Neural progenitor cell (in vitro differentiated cells): ENCODE data around the gene ATXN3. TPM values are rescaled to one million over a fixed set of nuclear protein-coding genes. Genes with fewer than 3 reads are reported as not detected.
A peak's percentile ranks its signal among the peaks of the same experiment; 100 is the strongest.

Experiments
- DNase-seq: peaks from one replicate; pipeline ENCODE4 v3.0.0-alpha.2; 2016; ENCODE audit warnings: low spot score
- H2AFZ ChIP-seq: fragments of 200-600 bp; sonication (generic); replicated peaks from 2 replicates; pipeline ENCODE4 v1.6.1; 2016; ENCODE audit warnings: antibody characterized with exemption
- H3F3A ChIP-seq: fragments of 200-600 bp; sonication (generic); 2 replicates; pipeline ENCODE4 v1.6.1; 2016; ENCODE audit warnings: antibody characterized with exemption, low read depth
- H3K27ac ChIP-seq: fragments of 200-600 bp; sonication (generic); 2 replicates; pipeline ENCODE4 v1.5.1; 2016; ENCODE audit warnings: mild to moderate bottlenecking
- H3K27me3 ChIP-seq: fragments of 200-600 bp; sonication (generic); 2 replicates; pipeline ENCODE4 v1.6.1; 2016; ENCODE audit warnings: mild to moderate bottlenecking, moderate library complexity
- H3K36me3 ChIP-seq: fragments of 200-600 bp; sonication (generic); 2 replicates; pipeline ENCODE4 v1.5.1; 2016
- H3K4me1 ChIP-seq: fragments of 200-600 bp; sonication (generic); 2 replicates; pipeline ENCODE4 v1.6.1; 2016; ENCODE audit warnings: mixed run types
- H3K4me2 ChIP-seq: fragments of 200-600 bp; sonication (generic); 2 replicates; pipeline ENCODE4 v1.6.1; 2016
- H3K4me3 ChIP-seq: fragments of 200-600 bp; sonication (generic); 2 replicates; pipeline ENCODE4 v1.5.1; 2016
- H3K79me2 ChIP-seq: fragments of 200-600 bp; sonication (generic); 2 replicates; pipeline ENCODE4 v1.6.1; 2016; ENCODE audit warnings: low read depth
- H3K9ac ChIP-seq: fragments of 200-600 bp; sonication (generic); 2 replicates; pipeline ENCODE4 v1.6.1; 2016
- H3K9me3 ChIP-seq: fragments of 200-600 bp; sonication (generic); 2 replicates; pipeline ENCODE4 v1.5.1; 2016; ENCODE audit warnings: low read depth
- H4K20me1 ChIP-seq: fragments of 200-600 bp; sonication (generic); 2 replicates; pipeline ENCODE4 v1.6.1; 2016; ENCODE audit warnings: low read depth
- H3K27ac Mint-ChIP-seq: 3 replicates; pipeline ENCODE4 v1.8.0; 2021; ENCODE audit warnings: mixed read lengths
- H3K27me3 Mint-ChIP-seq: 2 replicates; pipeline ENCODE4 v1.8.0; 2022; ENCODE audit warnings: low read depth, mild to moderate bottlenecking, inconsistent platforms, moderate library complexity, mixed read lengths; ENCODE audit not compliant: insufficient read depth
- H3K36me3 Mint-ChIP-seq: 3 replicates; pipeline ENCODE4 v1.8.0; 2021; ENCODE audit warnings: mixed read lengths
- H3K4me1 Mint-ChIP-seq: 3 replicates; pipeline ENCODE4 v1.8.0; 2021; ENCODE audit warnings: mixed read lengths
- H3K4me3 Mint-ChIP-seq: 3 replicates; pipeline ENCODE4 v1.8.0; 2021; ENCODE audit warnings: mild to moderate bottlenecking, moderate library complexity, mixed read lengths
- H3K9me3 Mint-ChIP-seq: 3 replicates; pipeline ENCODE4 v1.8.0; 2020; ENCODE audit warnings: mixed read lengths
- CTCF ChIP-seq: fragments of 200-600 bp; sonication (generic); IDR thresholded peaks from 2 replicates; pipeline ENCODE4 v1.5.1; 2017; ENCODE audit warnings: antibody characterized with exemption, mild to moderate bottlenecking
- EZH2 ChIP-seq: fragments of 200-600 bp; sonication (generic); IDR thresholded peaks from 2 replicates; pipeline ENCODE4 v1.6.1; 2017; ENCODE audit warnings: antibody characterized with exemption, mild to moderate bottlenecking, moderate library complexity
- EZH2phosphoT487 ChIP-seq: fragments of 200-600 bp; sonication (generic); IDR thresholded peaks from 2 replicates; pipeline ENCODE4 v1.6.1; 2017; ENCODE audit warnings: antibody characterized with exemption
- total RNA-seq: library from RNA; depleted of rRNA; stranded (reverse); fragments of >200 nt; gene quantifications from 2 replicates; pipeline ENCODE4 v1.2.3, GENCODE V29; 2015; ENCODE audit warnings: low replicate concordance

The ATXN3 gene
- total RNA-seq: 39.7 and 76.6 TPM in 2 replicates

DNA sequence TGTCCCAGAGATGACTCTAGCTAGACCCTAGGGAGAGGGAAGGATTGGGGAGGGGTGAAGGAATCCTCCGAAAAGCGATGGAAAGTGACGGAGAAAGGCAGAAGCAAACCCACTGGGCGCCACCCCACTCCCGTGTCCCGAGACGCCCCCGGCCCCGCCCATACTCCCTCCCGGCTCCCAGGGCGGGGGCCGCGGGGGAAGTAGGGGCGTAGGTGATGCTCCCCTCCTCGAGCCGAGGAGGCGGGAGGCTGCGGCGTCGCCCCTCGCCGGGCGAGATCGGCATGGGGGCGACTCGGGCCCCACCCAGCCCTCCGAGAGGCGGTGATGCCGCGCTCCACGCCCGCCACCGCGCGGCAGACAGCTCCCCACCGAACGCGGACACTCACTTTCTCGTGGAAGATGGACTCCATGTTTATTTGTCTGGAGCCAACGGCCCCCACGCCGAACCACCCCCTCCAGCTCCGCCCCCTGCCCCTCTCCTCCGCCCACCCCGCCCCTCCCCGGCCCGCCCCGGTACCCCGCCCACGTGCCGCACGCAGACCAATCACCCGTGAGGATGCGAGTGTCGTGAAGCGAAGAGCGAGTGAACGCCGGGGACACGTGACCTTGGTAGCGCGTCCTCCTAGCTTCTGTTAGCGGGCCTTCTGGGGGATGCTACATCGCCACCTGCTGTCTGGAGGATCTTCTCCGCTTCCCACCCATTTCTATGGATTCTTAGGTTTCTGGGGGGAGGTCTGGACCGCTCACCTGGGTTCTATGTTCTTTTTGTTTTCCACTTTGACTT is at the start of gene ATXN3:
Gene ATXN3 (minus strand): TSS at position 440 of the 784 bp plus-strand sequence. CDS start 30 bp downstream, at position 410.
- peaks cover 17% of the 10 kb centered on the region for H3K4me1 Mint-ChIP-seq
- no peaks in the 10 kb centered on the region for H3K36me3 Mint-ChIP-seq
- H3K9ac ChIP-seq: peak within 1 kb of the TSS; percentile 82
- H3K27ac Mint-ChIP-seq: peak within 1 kb of the TSS; percentile 72
- no peak within 1 kb of the TSS for H3K27ac ChIP-seq
- no peaks in the 10 kb centered on the region for H3K9me3 ChIP-seq
- H3K4me3 ChIP-seq: peak within 1 kb of the TSS; percentile 93
- H4K20me1 ChIP-seq: peaks cover 43% of the 10 kb centered on the region
- H3K9me3 Mint-ChIP-seq: no peaks in the 10 kb centered on the region
- peak; percentile 98 for DNase-seq
- H3K4me1 ChIP-seq: peaks cover 14% of the 10 kb centered on the region
- H3K27me3 ChIP-seq: no peaks in the 10 kb centered on the region
- H3K4me3 Mint-ChIP-seq: peak within 1 kb of the TSS; percentile 97
- H2AFZ ChIP-seq: peak within 1 kb of the TSS; percentile 92
- H3K27me3 Mint-ChIP-seq: peaks cover 2% of the 10 kb centered on the region
- peak; percentile 75 for TF ChIP-seq CTCF
- no peak for TF ChIP-seq EZH2
- peak within 1 kb of the TSS; percentile 81 for H3K4me2 ChIP-seq
- peaks cover 50% of the 10 kb centered on the region for H3K79me2 ChIP-seq
- H3F3A ChIP-seq: peaks cover 21% of the 10 kb centered on the region
- no peaks in the 10 kb centered on the region for H3K36me3 ChIP-seq

GRCh38 chr14:92154283-92154942 is 48.0 kb upstream of the ATXN3 start:
- no peak overlapping the region for H3K27ac Mint-ChIP-seq
- DNase-seq: no peak
- H3K27me3 Mint-ChIP-seq: no peaks in the 10 kb centered on the region
- no peak overlapping the region for H2AFZ ChIP-seq
- no peaks in the 10 kb centered on the region for H3K4me1 ChIP-seq
- no peaks in the 10 kb centered on the region for H3K9me3 Mint-ChIP-seq
- H3K4me2 ChIP-seq: no peak overlapping the region
- no peaks in the 10 kb centered on the region for H3K27me3 ChIP-seq
- H4K20me1 ChIP-seq: no peaks in the 10 kb centered on the region
- H3K36me3 ChIP-seq: peaks cover 22% of the 10 kb centered on the region
- no peak overlapping the region for H3K27ac ChIP-seq
- no peak overlapping the region for H3K9ac ChIP-seq
- no peaks in the 10 kb centered on the region for H3K9me3 ChIP-seq
- no peak for TF ChIP-seq EZH2phosphoT487
- TF ChIP-seq CTCF: no peak
- no peak for TF ChIP-seq EZH2
- H3F3A ChIP-seq: no peaks in the 10 kb centered on the region
- H3K4me1 Mint-ChIP-seq: no peaks in the 10 kb centered on the region
- no peaks in the 10 kb centered on the region for H3K79me2 ChIP-seq
- peaks cover 34% of the 10 kb centered on the region for H3K36me3 Mint-ChIP-seq
- H3K4me3 Mint-ChIP-seq: no peak overlapping the region
- no peak overlapping the region for H3K4me3 ChIP-seq

DNA sequence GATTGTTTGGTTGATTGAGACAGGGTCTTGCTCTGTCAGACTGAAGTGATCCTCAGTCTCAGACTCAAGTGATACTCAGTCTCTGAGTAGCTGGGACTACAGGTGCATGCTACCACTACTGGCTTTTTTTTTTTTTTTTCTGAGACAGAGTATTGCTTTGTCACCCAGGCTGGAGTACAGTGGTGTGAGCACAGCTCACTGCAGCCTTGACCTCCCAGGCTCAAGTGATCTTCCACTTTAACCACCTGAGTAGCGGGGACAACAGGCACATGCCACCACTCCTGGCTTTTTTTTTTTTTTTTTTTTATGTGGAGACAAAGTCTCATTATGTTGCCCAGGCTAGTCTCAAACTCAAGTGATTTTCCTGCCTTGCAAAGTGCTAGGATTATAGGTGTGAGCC is 47.2 kb upstream of the ATXN3 start:
- Mint-ChIP-seq H3K9me3 (no peaks in the 10 kb centered on the region), H3K4me3 (no peak overlapping the region), H3K27ac (no peak overlapping the region), H3K27me3 (no peaks in the 10 kb centered on the region), H3K4me1 (no peaks in the 10 kb centered on the region), H3K36me3 (peaks cover 36% of the 10 kb centered on the region)
- Histone ChIP-seq H3K27ac (no peak overlapping the region), H3F3A (no peaks in the 10 kb centered on the region), H3K79me2 (no peaks in the 10 kb centered on the region), H3K4me1 (no peaks in the 10 kb centered on the region), H3K36me3 (peaks cover 27% of the 10 kb centered on the region), H3K27me3 (no peaks in the 10 kb centered on the region), H3K9me3 (no peaks in the 10 kb centered on the region), H2AFZ (no peak overlapping the region), H3K9ac (no peak overlapping the region), H3K4me2 (no peak overlapping the region), H3K4me3 (no peak overlapping the region), H4K20me1 (no peaks in the 10 kb centered on the region)
- DNase-seq: no peak
- TF ChIP-seq EZH2: no peak
- no peak for TF ChIP-seq EZH2phosphoT487
- TF ChIP-seq CTCF: no peak
